Mesendoderm (in vitro differentiated cells): ENCODE results near the gene KIF11.
"Not testable (repeated sequence)": the region's sequence is repeated elsewhere in the genome, so short reads cannot be mapped to it uniquely, and the experiment has no call there.

Source experiments
- DNase-seq: peaks from one replicate; pipeline ENCODE4 v3.0.0; 2013
- H2AK5ac ChIP-seq: 2 replicates; pipeline ENCODE4 v1.6.1; 2013; ENCODE audit warnings: low read length, inconsistent platforms
- H2BK120ac ChIP-seq: 2 replicates; pipeline ENCODE4 v1.6.1; 2013; ENCODE audit warnings: low read depth, mild to moderate bottlenecking, low read length, moderate library complexity, mixed read lengths
- H2BK15ac ChIP-seq: replicated peaks from 2 replicates; pipeline ENCODE4 v1.6.1; 2013; ENCODE audit warnings: low read depth, mild to moderate bottlenecking, moderate library complexity
- H2BK5ac ChIP-seq: 2 replicates; pipeline ENCODE4 v1.6.1; 2013; ENCODE audit warnings: low read length, inconsistent platforms
- H3K18ac ChIP-seq: 2 replicates; pipeline ENCODE4 v1.6.1; 2013; ENCODE audit warnings: mild to moderate bottlenecking, low read length, mixed read lengths
- H3K23ac ChIP-seq: one replicate; pipeline ENCODE4 v1.6.1; 2013; ENCODE audit warnings: low read length
- H3K27ac ChIP-seq: 2 replicates; pipeline ENCODE4 v1.5.1; 2013; ENCODE audit warnings: low read depth, mild to moderate bottlenecking, inconsistent platforms, low read length, moderate library complexity
- H3K27me3 ChIP-seq: 2 replicates; pipeline ENCODE4 v1.6.1; 2013; ENCODE audit warnings: low read length, control low read depth, mild to moderate bottlenecking, inconsistent platforms; ENCODE audit not compliant: insufficient read depth, poor library complexity
- H3K36me3 ChIP-seq: 2 replicates; pipeline ENCODE4 v1.6.1; 2013; ENCODE audit warnings: low read length, inconsistent platforms; ENCODE audit not compliant: control insufficient read depth, insufficient read depth
- H3K4ac ChIP-seq: one replicate; pipeline ENCODE4 v1.6.1; 2013; ENCODE audit warnings: low read depth, mild to moderate bottlenecking, low read length, moderate library complexity
- H3K4me1 ChIP-seq: 2 replicates; pipeline ENCODE4 v1.6.1; 2013; ENCODE audit warnings: low read depth, low read length, inconsistent platforms; ENCODE audit not compliant: control insufficient read depth
- H3K4me2 ChIP-seq: 2 replicates; pipeline ENCODE4 v1.6.1; 2013; ENCODE audit warnings: low read length
- H3K4me3 ChIP-seq: 2 replicates; pipeline ENCODE4 v1.5.1; 2013; ENCODE audit warnings: mild to moderate bottlenecking, low read length
- H3K56ac ChIP-seq: one replicate; pipeline ENCODE4 v1.6.1; 2013; ENCODE audit warnings: low read length
- H3K79me1 ChIP-seq: 2 replicates; pipeline ENCODE4 v1.6.1; 2013; ENCODE audit warnings: low read length, inconsistent platforms
- H3K79me2 ChIP-seq: 2 replicates; pipeline ENCODE4 v1.6.1; 2013; ENCODE audit warnings: mild to moderate bottlenecking, low read length; ENCODE audit not compliant: control insufficient read depth, insufficient read depth
- H3K9ac ChIP-seq: 2 replicates; pipeline ENCODE4 v1.6.1; 2013; ENCODE audit warnings: low read length, inconsistent platforms
- H4K5ac ChIP-seq: one replicate; pipeline ENCODE4 v1.6.1; 2013; ENCODE audit warnings: low read length
- H4K8ac ChIP-seq: one replicate; pipeline ENCODE4 v1.6.1; 2013; ENCODE audit warnings: low read depth, mild to moderate bottlenecking, control low read depth, low read length, moderate library complexity
- WGBS: extraction: QIAGEN DNeasy Blood & Tissue Kit; methylation state at CpG from one replicate; pipeline ENCODE4 v1.1.7; 2013; ENCODE audit warnings: low lambda C conversion rate, missing lambda C conversion rate; ENCODE audit not compliant: insufficient coverage; ENCODE audit errors: extremely low coverage; 5-methylcytosine and 5-hydroxymethylcytosine counted together

The KIF11 gene

GRCh38 chr10:92569663-92570062, 23.3 kb upstream of the KIF11 start:
- H4K8ac ChIP-seq, H2BK120ac ChIP-seq, H3K27ac ChIP-seq, H3K36me3 ChIP-seq, H2BK5ac ChIP-seq, H3K4me2 ChIP-seq, H3K18ac ChIP-seq, H3K27me3 ChIP-seq, H3K9ac ChIP-seq, H4K5ac ChIP-seq, H3K56ac ChIP-seq, H2BK15ac ChIP-seq, H3K4me3 ChIP-seq, H3K4me1 ChIP-seq, H2AK5ac ChIP-seq, H3K4ac ChIP-seq, H3K23ac ChIP-seq, DNase-seq: not testable (repeated sequence)
- H3K79me2 ChIP-seq = peaks cover 22% of the 10 kb centered on the region
- WGBS = no CpG with 5 or more reads among the region's 5 CpGs
- peaks cover 15% of the 10 kb centered on the region for H3K79me1 ChIP-seq

- peaks cover 4% of the 10 kb centered on the region for H3K4me1 ChIP-seq
- no peak overlapping the region for H4K5ac ChIP-seq
- H3K79me2 ChIP-seq = peaks cover 22% of the 10 kb centered on the region
- peaks cover 15% of the 10 kb centered on the region for H3K79me1 ChIP-seq
- H3K4me2 ChIP-seq = no peak overlapping the region
- no peak overlapping the region for H3K4ac ChIP-seq
- H3K56ac ChIP-seq = no peak overlapping the region
- no peaks in the 10 kb centered on the region for H3K36me3 ChIP-seq
- H2AK5ac ChIP-seq = no peak overlapping the region
- no peaks in the 10 kb centered on the region for H3K27me3 ChIP-seq
- WGBS = no CpG with 5 or more reads among the region's 2 CpGs
- no peak overlapping the region for H3K4me3 ChIP-seq
- no peak for DNase-seq
- H3K9ac ChIP-seq = no peak overlapping the region
- no peak overlapping the region for H3K27ac ChIP-seq
- no peak overlapping the region for H3K18ac ChIP-seq
- no peak overlapping the region for H4K8ac ChIP-seq
- H2BK15ac ChIP-seq = no peak overlapping the region
- H2BK120ac ChIP-seq = no peak overlapping the region
- no peak overlapping the region for H3K23ac ChIP-seq
- H2BK5ac ChIP-seq = no peak overlapping the region
These were observed 21.3 kb upstream of the KIF11 start for GRCh38 chr10:92571649-92572048.

- H3K27ac ChIP-seq = no peak overlapping the region
- H3K4me1 ChIP-seq = peaks cover 4% of the 10 kb centered on the region
- H3K18ac ChIP-seq = no peak overlapping the region
- peaks cover 17% of the 10 kb centered on the region for H3K79me2 ChIP-seq
- no peak overlapping the region for H3K4ac ChIP-seq
- peak overlapping the region; percentile 81 for H3K9ac ChIP-seq
- H3K23ac ChIP-seq = no peak overlapping the region
- no peak overlapping the region for H2BK15ac ChIP-seq
- H4K8ac ChIP-seq = no peak overlapping the region
- no peak overlapping the region for H2AK5ac ChIP-seq
- H2BK5ac ChIP-seq = no peak overlapping the region
- WGBS = no CpG with 5 or more reads among the region's 8 CpGs
- no peak overlapping the region for H4K5ac ChIP-seq
- no peak for DNase-seq
- no peak overlapping the region for H2BK120ac ChIP-seq
- H3K4me3 ChIP-seq = peak overlapping the region; percentile 61
- peaks cover 10% of the 10 kb centered on the region for H3K79me1 ChIP-seq
- H3K27me3 ChIP-seq = no peaks in the 10 kb centered on the region
- peak overlapping the region; percentile 95 for H3K56ac ChIP-seq
- H3K4me2 ChIP-seq = peak overlapping the region; percentile 57
- H3K36me3 ChIP-seq = no peaks in the 10 kb centered on the region
These were observed 20.4 kb upstream of the KIF11 start for GRCh38 chr10:92572362-92573090.

- Histone ChIP-seq H3K79me1 (peaks cover 10% of the 10 kb centered on the region), H2AK5ac (no peak overlapping the region), H2BK120ac (peak overlapping the region; percentile 66), H3K23ac (no peak overlapping the region), H3K4me2 (peak overlapping the region; percentile 57), H4K5ac (no peak overlapping the region), H2BK5ac (no peak overlapping the region), H3K18ac (peak overlapping the region; percentile 97), H3K4me3 (peak overlapping the region; percentile 61), H3K9ac (peak overlapping the region; percentile 81), H3K4me1 (peaks cover 4% of the 10 kb centered on the region), H3K27me3 (no peaks in the 10 kb centered on the region), H3K79me2 (peaks cover 17% of the 10 kb centered on the region), H3K27ac (peak overlapping the region; percentile 81), H3K36me3 (no peaks in the 10 kb centered on the region), H3K56ac (peak overlapping the region; percentile 95), H4K8ac (no peak overlapping the region), H2BK15ac (no peak overlapping the region), H3K4ac (peak overlapping the region; percentile 66)
- WGBS = no CpG with 5 or more reads among the region's 56 CpGs
- DNase-seq = peak; percentile 68
These were observed 19.7 kb upstream of the KIF11 start for GRCh38 chr10:92573091-92573797.

- H3K27me3 ChIP-seq = no peaks in the 10 kb centered on the region
- peaks cover 4% of the 10 kb centered on the region for H3K4me1 ChIP-seq
- H3K79me1 ChIP-seq = peaks cover 10% of the 10 kb centered on the region
- H3K79me2 ChIP-seq = peaks cover 17% of the 10 kb centered on the region
- DNase-seq = peak; percentile 95
- peak within 1 kb of the TSS; percentile 81 for H3K27ac ChIP-seq
- peak within 1 kb of the TSS; percentile 61 for H3K4me3 ChIP-seq
- no peak within 1 kb of the TSS for H4K5ac ChIP-seq
- H2BK120ac ChIP-seq = peak within 1 kb of the TSS; percentile 66
- WGBS = no CpG with 5 or more reads among the region's 80 CpGs
- H2BK15ac ChIP-seq = no peak within 1 kb of the TSS
- H4K8ac ChIP-seq = no peak within 1 kb of the TSS
- no peak within 1 kb of the TSS for H2AK5ac ChIP-seq
- H3K56ac ChIP-seq = peak within 1 kb of the TSS; percentile 95
- H3K36me3 ChIP-seq = no peaks in the 10 kb centered on the region
- H3K9ac ChIP-seq = peak within 1 kb of the TSS; percentile 81
- H3K18ac ChIP-seq = peak within 1 kb of the TSS; percentile 97
- no peak within 1 kb of the TSS for H3K23ac ChIP-seq
- peak within 1 kb of the TSS; percentile 66 for H3K4ac ChIP-seq
- H3K4me2 ChIP-seq = peak within 1 kb of the TSS; percentile 86
- peak within 1 kb of the TSS; percentile 23 for H2BK5ac ChIP-seq
These were observed 19.0 kb upstream of the KIF11 start, which contains the start of gene IDE for GRCh38 chr10:92573798-92574547. Gene IDE (minus strand): TSS chr10:92574093. CDS start chr10:92574019, 74 bp downstream.
